ENCODE data around the gene KHNYN. TPM values are rescaled to one million over a fixed set of nuclear protein-coding genes. Genes with fewer than 3 reads are reported as not detected.
A peak's percentile ranks its signal among the peaks of the same experiment; 100 is the strongest.

Gene KHNYN
- total RNA-seq, 1 donor from 2014 or later: 128 TPM

- TF ChIP-seq CTCF (IDR thresholded peaks at IDR 0.05; ENCODE audit: insufficient read depth, low read length, severe bottlenecking): no peak
- DNase-seq (ENCODE audit: low read depth) (no peak), FAIRE-seq (no peak)
- Histone ChIP-seq H3K4me3 (ENCODE audit: low read depth, low read length) (no peak overlapping the region), H3K36me3 (ENCODE audit: control insufficient read depth, insufficient read depth, low read length) (peaks cover 3% of the 10 kb centered on the region), H3K27me3 (ENCODE audit: control insufficient read depth, insufficient read depth, low read length) (no peaks in the 10 kb centered on the region)
Observed at GRCh38 chr14:24406416-24406815, 23.3 kb upstream of the KHNYN start.

DNA sequence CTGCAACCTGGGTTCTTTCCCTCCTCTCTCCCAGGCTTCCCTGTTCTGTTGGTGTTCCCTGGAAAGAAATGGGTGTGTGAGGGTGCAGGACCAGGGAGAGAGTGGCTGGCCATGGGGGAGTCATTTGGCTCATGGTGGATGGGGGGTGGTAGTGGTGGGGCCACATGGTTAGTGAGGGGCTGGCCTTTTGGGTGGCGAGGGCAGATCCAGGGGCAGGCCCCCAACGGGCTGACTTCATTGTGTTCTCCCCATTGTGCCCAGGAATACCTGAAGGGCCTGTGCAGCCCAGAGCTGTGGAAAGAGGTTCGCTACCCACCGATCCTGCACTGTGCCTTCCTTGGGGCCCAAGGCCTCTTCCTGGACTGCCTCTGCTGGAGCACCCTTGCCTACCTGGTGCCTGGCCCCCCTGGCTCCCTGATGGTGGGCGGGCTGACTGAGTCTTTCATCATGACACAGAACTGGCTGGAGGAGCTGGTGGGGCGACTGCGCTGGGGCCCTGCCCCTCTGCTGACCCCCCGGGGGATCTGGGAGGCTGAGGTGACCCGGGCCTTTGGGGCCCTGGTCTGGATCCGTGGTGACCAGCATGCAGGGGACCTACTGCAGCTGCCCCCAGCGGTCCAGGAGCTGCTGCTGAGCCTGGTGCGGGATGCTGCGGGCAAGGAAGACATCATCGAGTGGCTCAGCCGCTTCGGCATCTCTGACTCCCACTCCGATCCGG, 22.0 kb upstream of the KHNYN start:
- no peak for FAIRE-seq
- no peak for TF ChIP-seq CTCF (IDR thresholded peaks at IDR 0.05; ENCODE audit: insufficient read depth, low read length, severe bottlenecking)
- Histone ChIP-seq H3K27me3 (ENCODE audit: control insufficient read depth, insufficient read depth, low read length) (no peaks in the 10 kb centered on the region), H3K36me3 (ENCODE audit: control insufficient read depth, insufficient read depth, low read length) (peaks cover 3% of the 10 kb centered on the region), H3K4me3 (ENCODE audit: low read depth, low read length) (no peak overlapping the region)
- no peak for DNase-seq (ENCODE audit: low read depth)

- Histone ChIP-seq H3K4me3 (ENCODE audit: low read depth, low read length) (no peak overlapping the region), H3K36me3 (ENCODE audit: control insufficient read depth, insufficient read depth, low read length) (peaks cover 5% of the 10 kb centered on the region)
Observed at GRCh38 chr14:24408764-24409163, 21.0 kb upstream of the KHNYN start.

DNA sequence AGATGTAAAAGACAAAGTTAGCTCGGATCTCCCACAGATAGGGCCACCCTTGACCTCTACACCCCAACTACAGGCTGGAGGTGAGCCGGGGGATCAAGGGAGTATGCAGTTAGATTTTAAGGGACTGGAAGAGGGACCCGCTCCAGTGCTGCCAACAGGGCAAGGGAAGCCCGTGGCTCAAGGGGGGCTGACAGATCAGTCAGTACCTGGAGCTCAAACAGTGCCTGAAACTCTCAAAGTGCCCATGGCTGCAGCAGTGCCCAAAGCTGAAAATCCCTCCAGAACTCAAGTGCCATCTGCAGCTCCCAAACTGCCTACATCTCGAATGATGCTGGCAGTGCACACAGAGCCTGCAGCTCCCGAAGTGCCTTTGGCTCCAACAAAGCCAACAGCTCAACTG, 20.6 kb upstream of the KHNYN start:
- Histone ChIP-seq H3K27me3 (ENCODE audit: control insufficient read depth, insufficient read depth, low read length) (no peaks in the 10 kb centered on the region), H3K36me3 (ENCODE audit: control insufficient read depth, insufficient read depth, low read length) (peaks cover 5% of the 10 kb centered on the region), H3K4me3 (ENCODE audit: low read depth, low read length) (no peak overlapping the region)
- no peak for TF ChIP-seq CTCF (IDR thresholded peaks at IDR 0.05; ENCODE audit: insufficient read depth, low read length, severe bottlenecking)
- FAIRE-seq (no peak), DNase-seq (ENCODE audit: low read depth) (no peak)

More at GRCh38 chr14:24408764-24409163, 21.0 kb upstream of the KHNYN start:
- FAIRE-seq (peak; percentile 36), DNase-seq (ENCODE audit: low read depth) (no peak)
- TF ChIP-seq CTCF (IDR thresholded peaks at IDR 0.05; ENCODE audit: insufficient read depth, low read length, severe bottlenecking): no peak
- no peaks in the 10 kb centered on the region for H3K27me3 ChIP-seq (ENCODE audit: control insufficient read depth, insufficient read depth, low read length)

- H3K27me3 ChIP-seq (ENCODE audit: control insufficient read depth, insufficient read depth, low read length): no peaks in the 10 kb centered on the region
- no peak for TF ChIP-seq CTCF (IDR thresholded peaks at IDR 0.05; ENCODE audit: insufficient read depth, low read length, severe bottlenecking)
- DNase-seq (ENCODE audit: low read depth) (no peak), FAIRE-seq (no peak)
- H3K36me3 ChIP-seq (ENCODE audit: control insufficient read depth, insufficient read depth, low read length): peaks cover 9% of the 10 kb centered on the region
- H3K4me3 ChIP-seq (ENCODE audit: low read depth, low read length): no peak overlapping the region
Observed at GRCh38 chr14:24409956-24410355, 19.8 kb upstream of the KHNYN start.
